ENCODE data around the gene RTN4IP1. TPM values are rescaled to one million over a fixed set of nuclear protein-coding genes. Genes with fewer than 3 reads are reported as not detected.

RTN4IP1 gene
- polyA plus RNA-seq, 1 of the 3 experiments (the other 2 are of a cell fraction), result 4.3 TPM

DNA sequence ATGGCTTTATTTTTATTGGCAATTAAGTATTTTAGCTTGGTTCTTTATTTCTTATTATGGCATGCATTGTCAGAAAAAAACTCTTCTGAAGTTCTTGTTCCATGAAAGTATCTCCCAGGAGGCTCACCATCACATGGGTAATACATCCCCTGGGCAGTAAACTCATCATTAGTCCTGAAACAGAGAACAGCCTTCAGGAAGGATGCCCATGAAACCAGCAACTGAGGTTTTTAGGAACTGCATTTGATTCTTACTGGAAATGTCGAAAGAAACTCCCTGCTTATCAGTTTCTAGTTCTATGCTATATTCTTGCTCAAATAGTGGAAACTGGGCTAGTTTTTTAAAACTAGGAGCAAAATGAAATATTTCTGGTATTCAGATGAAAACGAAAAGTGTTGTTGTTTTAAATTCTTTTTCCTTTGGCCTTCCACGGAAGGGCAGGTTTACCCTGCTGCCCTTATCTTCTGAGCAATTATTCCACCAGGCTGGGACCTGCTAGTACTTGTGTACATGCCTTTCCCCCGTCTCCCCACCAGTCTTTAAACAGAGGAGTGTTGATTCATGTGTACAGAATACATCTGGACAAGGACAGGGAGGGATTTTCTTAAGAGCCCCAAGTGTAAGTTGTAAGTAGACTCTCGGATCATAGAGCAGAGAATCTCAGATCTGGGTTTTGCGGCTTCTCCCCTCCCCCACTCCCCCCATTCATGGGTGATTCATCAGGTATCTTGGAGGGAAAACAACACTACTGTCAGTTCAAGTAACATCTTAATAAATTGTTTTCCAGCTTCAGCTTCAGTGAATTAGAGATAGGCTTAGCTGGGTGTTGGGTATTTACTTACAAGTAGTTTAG, 81.5 kb downstream of the RTN4IP1 start (continued):
- TF ChIP-seq, protein P1, sequence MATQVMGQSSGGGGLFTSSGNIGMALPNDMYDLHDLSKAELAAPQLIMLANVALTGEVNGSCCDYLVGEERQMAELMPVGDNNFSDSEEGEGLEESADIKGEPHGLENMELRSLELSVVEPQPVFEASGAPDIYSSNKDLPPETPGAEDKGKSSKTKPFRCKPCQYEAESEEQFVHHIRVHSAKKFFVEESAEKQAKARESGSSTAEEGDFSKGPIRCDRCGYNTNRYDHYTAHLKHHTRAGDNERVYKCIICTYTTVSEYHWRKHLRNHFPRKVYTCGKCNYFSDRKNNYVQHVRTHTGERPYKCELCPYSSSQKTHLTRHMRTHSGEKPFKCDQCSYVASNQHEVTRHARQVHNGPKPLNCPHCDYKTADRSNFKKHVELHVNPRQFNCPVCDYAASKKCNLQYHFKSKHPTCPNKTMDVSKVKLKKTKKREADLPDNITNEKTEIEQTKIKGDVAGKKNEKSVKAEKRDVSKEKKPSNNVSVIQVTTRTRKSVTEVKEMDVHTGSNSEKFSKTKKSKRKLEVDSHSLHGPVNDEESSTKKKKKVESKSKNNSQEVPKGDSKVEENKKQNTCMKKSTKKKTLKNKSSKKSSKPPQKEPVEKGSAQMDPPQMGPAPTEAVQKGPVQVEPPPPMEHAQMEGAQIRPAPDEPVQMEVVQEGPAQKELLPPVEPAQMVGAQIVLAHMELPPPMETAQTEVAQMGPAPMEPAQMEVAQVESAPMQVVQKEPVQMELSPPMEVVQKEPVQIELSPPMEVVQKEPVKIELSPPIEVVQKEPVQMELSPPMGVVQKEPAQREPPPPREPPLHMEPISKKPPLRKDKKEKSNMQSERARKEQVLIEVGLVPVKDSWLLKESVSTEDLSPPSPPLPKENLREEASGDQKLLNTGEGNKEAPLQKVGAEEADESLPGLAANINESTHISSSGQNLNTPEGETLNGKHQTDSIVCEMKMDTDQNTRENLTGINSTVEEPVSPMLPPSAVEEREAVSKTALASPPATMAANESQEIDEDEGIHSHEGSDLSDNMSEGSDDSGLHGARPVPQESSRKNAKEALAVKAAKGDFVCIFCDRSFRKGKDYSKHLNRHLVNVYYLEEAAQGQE (IDR thresholded peaks at IDR 0.05; ENCODE audit: low read depth, low read length), result peak; percentile 48; the same call in 1 of the 2 replicates
- TF ChIP-seq, protein P2, sequence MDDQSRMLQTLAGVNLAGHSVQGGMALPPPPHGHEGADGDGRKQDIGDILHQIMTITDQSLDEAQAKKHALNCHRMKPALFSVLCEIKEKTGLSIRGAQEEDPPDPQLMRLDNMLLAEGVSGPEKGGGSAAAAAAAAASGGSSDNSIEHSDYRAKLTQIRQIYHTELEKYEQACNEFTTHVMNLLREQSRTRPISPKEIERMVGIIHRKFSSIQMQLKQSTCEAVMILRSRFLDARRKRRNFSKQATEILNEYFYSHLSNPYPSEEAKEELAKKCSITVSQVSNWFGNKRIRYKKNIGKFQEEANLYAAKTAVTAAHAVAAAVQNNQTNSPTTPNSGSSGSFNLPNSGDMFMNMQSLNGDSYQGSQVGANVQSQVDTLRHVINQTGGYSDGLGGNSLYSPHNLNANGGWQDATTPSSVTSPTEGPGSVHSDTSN (IDR thresholded peaks at IDR 0.05), result peak; percentile 93
- no peak for TF ChIP-seq GABPA (IDR thresholded peaks at IDR 0.05; ENCODE audit: low read depth)
- peak; percentile 66; the same call in 1 of the 2 replicates for TF ChIP-seq RXRA (IDR thresholded peaks at IDR 0.05; ENCODE audit: borderline replicate concordance, low read depth)
- TF ChIP-seq, protein P3, sequence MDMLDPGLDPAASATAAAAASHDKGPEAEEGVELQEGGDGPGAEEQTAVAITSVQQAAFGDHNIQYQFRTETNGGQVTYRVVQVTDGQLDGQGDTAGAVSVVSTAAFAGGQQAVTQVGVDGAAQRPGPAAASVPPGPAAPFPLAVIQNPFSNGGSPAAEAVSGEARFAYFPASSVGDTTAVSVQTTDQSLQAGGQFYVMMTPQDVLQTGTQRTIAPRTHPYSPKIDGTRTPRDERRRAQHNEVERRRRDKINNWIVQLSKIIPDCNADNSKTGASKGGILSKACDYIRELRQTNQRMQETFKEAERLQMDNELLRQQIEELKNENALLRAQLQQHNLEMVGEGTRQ (IDR thresholded peaks at IDR 0.05; ENCODE audit: borderline replicate concordance, low read depth, low read length), result no peak
- no peak for TF ChIP-seq SMC3 (IDR thresholded peaks at IDR 0.05; ENCODE audit: low read depth, low read length)
- 0 out of 2 replicates have a peak, but pooled peaks have one; percentile 15 for TF ChIP-seq YY1 (IDR thresholded peaks at IDR 0.05; ENCODE audit: low read depth)

DNA sequence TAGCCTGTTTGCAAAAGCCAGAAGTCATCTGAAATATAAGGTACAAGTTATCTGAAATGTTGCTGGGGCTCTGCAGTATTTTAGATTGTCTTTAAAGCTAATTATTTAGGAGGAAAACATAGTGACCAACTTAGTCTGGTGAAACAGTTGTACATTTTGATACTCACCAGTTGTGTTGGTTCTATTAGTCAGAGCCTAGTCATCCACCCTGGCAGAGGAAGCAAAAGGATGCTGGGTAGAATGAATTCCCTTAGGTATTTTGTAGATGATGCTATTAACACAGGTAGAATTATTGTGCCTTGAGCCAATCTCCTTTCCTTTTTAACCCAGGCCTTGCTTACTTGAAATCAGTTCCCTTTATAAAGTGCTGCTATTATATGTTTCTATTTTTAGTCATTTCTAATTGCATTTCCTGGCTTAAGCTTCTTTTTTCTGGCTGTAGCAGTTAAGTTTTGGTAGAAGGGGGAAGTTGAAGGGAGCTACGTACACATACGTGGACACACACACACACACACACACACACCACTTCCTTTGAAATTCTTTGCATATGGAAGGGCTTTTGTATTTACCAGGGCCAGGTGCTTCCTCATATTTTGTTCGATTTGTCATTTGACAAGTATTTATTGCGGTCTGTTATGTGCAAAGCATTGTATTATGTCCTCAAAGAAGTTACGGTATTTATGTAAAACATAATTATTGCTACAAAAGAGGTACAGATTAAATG, 82.4 kb downstream of the RTN4IP1 start:
- peaks cover 43% of the 10 kb centered on the region for H3F3A ChIP-seq (replicated peaks; ENCODE audit: insufficient read depth)
- peak overlapping the region; percentile 81 to 99; a peak in 3 of 4 replicates for H3K27ac ChIP-seq (ENCODE audit: low read depth in 2 of 2, low read length in 1 of 2)
- no peaks in the 10 kb centered on the region for H4K20me1 ChIP-seq (ENCODE audit: insufficient read depth)
- peaks cover 23 to 50% of the 10 kb centered on the region in 2 experiments for H3K36me3 ChIP-seq (replicated peaks in 1 of 2; ENCODE audit: control insufficient read depth in 1 of 2, insufficient read depth in 2 of 2, low read length in 1 of 2)
- H3K4me1 ChIP-seq (ENCODE audit: control insufficient read depth in 1 of 2, insufficient read depth in 2 of 2, low read depth in 1 of 2, low read length in 1 of 2), result peaks cover 0 to 24% of the 10 kb centered on the region in 2 experiments; a peak in 3 of 4 replicates
- DNase-seq, result no peak
- peak overlapping the region; percentile 63; the same call in 1 of the 2 replicates for H3K9ac ChIP-seq
- no peak overlapping the region for H3K4me3 ChIP-seq (ENCODE audit: low read depth in 2 of 2, low read length in 1 of 2)
- WGBS (ENCODE audit: low lambda C conversion rate), result 39% methylated on average over 5 of the region's 5 CpGs
- H3K79me2 ChIP-seq (ENCODE audit: insufficient read depth), result peaks cover 6% of the 10 kb centered on the region
- H3K9me2 ChIP-seq, result no peaks in the 10 kb centered on the region
- no peaks in the 10 kb centered on the region for H3K9me3 ChIP-seq
- H2AFZ ChIP-seq (ENCODE audit: low read depth), result peak overlapping the region; percentile 15; the same call in 1 of the 2 replicates
- peak overlapping the region; percentile 38 for H3K4me2 ChIP-seq
- ChIA-PET POLR2A (no interaction called here), CTCF (interaction anchor here (1.1 to 1.8 kb wide), 2 partner anchors 20 to 207 kb away, joined by 3 to 5 read pairs; no protein-coding TSS in a partner anchor)
- TF ChIP-seq JUND (IDR thresholded peaks at IDR 0.05), result peak; percentile 96
- TF ChIP-seq, protein P4, sequence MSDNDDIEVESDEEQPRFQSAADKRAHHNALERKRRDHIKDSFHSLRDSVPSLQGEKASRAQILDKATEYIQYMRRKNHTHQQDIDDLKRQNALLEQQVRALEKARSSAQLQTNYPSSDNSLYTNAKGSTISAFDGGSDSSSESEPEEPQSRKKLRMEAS (IDR thresholded peaks at IDR 0.05; ENCODE audit: low read depth), result peak; percentile 45; the same call in 1 of the 2 replicates
- TF ChIP-seq YY1 (IDR thresholded peaks at IDR 0.05; ENCODE audit: low read depth), result peak; percentile 15; the same call in 1 of the 2 replicates
- TF ChIP-seq RFX5 (IDR thresholded peaks at IDR 0.05; ENCODE audit: low read length), result no peak
- TF ChIP-seq SMC3 (IDR thresholded peaks at IDR 0.05; ENCODE audit: low read depth, low read length), result no peak
- peak; percentile 71; the same call in 1 of the 2 replicates for TF ChIP-seq POLR2AphosphoS5 (IDR thresholded peaks at IDR 0.05; ENCODE audit: low read depth, low read length)
- peak; percentile 87 for TF ChIP-seq NFIC (IDR thresholded peaks at IDR 0.05; ENCODE audit: borderline replicate concordance)
- TF ChIP-seq MEF2A (IDR thresholded peaks at IDR 0.05; ENCODE audit: borderline replicate concordance, low read depth), result 0 out of 2 replicates have a peak, but pooled peaks have one; percentile 47
- TF ChIP-seq EZH2phosphoT487 (IDR thresholded peaks at IDR 0.05; ENCODE audit: borderline replicate concordance, low read depth), result no peak
- TF ChIP-seq TCF12 (IDR thresholded peaks at IDR 0.05), result peak; percentile 97
- TF ChIP-seq MXI1 (IDR thresholded peaks at IDR 0.05; ENCODE audit: low read depth, low read length), result no peak
- peak; percentile 21; the same call in 1 of the 2 replicates for TF ChIP-seq ELF1 (IDR thresholded peaks at IDR 0.05)
- peak; percentile 21 to 91; a peak in 2 of 4 replicates for TF ChIP-seq EP300 (IDR thresholded peaks at IDR 0.05; ENCODE audit: borderline replicate concordance in 1 of 2, low read depth in 1 of 2, low read length in 1 of 2)
- TF ChIP-seq, protein P2 (IDR thresholded peaks at IDR 0.05), result peak; percentile 90
- TF ChIP-seq FOSL2 (IDR thresholded peaks at IDR 0.05; ENCODE audit: borderline replicate concordance, low read depth), result peak; percentile 93
- TF ChIP-seq RXRA (IDR thresholded peaks at IDR 0.05; ENCODE audit: borderline replicate concordance, low read depth), result 0 out of 2 replicates have a peak, but pooled peaks have one; percentile 32
- TF ChIP-seq NRF1 (IDR thresholded peaks at IDR 0.05; ENCODE audit: low read depth, low read length), result no peak
- no peaks in the 10 kb centered on the region for H3K27me3 ChIP-seq (ENCODE audit: insufficient read depth)

Measured in SK-N-SH (cell line).